ENCODE measurements around the gene MYL6B.
A peak's percentile ranks its signal among the peaks of the same experiment; 100 is the strongest.
"Not testable (repeated sequence)": the region's sequence is repeated elsewhere in the genome, so short reads cannot be mapped to it uniquely, and the experiment has no call there.

MYL6B gene

DNA sequence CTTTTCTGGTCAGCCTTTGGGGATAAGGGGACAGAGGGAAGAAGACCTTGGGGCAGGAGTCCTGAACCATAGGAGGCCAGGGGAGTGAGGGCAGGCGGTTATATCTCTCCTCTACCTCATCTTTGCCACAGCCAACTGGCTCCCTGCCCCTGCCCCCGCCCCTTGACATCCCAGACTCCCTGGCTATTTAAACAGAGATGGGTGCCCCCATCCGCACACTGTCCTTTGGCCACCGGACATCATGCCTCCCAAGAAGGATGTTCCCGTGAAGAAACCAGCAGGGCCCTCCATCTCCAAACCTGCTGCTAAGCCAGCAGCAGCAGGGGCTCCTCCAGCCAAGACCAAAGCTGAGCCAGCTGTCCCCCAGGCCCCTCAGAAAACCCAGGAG, 1.3 kb downstream of the MYL6B start:
- no peak for DNase-seq (ENCODE audit: low read depth)

DNA sequence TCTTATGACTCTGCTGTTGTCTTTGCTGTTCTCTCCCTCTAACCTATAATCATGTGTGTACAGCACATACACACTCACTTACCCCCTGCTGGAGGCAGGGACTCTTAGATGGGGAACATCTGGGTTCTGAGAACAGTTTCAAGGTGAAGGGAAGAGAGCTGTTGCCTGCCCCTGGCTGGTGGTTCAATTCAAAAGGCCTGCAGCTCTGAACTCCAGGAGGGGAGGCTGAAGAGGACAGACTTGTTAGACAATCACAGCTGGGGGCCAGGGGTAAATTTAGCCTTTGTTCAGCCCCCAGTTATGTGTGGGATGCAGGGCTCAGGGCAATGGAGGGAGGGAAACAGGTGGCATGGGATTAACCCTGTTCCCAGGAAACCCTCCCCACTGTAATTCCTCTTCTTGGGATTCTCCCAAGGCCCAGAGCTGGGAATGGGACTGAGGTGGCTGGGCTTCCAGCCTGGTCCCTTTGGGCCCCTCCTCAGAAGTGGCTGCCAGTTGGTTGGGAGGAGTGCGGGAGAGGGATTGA, 1.9 kb downstream of the MYL6B start:
- no peak for DNase-seq (ENCODE audit: low read depth)

DNA sequence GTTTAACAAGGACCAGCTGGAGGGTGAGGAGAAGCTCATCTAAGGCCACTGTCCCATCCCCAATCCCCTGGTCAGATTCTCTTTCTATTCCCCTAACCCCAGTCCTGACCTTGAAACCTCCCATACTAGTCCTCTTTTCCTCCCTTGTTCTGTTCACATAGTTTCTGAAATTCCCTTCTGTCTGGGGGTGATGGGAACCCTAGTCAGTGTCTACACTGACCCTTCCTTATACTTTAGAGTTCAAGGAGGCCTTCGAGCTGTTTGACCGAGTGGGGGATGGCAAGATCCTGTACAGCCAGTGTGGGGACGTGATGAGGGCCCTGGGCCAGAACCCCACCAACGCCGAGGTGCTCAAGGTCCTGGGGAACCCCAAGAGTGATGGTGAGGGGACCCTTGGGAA, 2.4 kb downstream of the MYL6B start:
- no peak for DNase-seq (ENCODE audit: low read depth)

DNA sequence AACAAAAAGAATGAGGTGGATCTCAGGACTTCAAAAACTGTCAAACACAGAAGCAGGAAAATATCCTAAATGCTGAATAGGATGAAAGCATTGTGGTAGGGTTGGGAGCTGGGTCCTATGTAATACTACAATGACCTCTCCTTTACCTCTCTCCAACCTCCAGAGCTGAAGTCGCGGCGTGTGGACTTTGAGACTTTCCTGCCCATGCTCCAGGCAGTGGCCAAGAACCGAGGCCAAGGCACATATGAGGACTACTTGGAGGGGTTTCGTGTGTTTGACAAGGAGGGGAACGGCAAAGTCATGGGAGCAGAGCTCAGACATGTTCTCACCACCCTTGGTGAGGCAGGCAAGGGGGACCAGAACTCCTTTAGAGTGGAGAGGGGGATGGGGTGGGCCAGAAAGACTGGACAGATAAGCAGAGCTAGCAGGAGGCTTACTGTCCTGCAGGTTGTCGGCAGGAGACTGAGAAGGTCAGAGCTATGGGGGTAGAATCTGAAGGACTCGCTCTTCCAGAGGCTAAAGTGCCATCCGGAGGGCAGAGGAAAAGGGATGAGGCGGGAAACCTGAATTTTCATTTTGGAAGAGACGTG, 3.0 kb downstream of the MYL6B start:
- no peak for DNase-seq (ENCODE audit: low read depth)

DNA sequence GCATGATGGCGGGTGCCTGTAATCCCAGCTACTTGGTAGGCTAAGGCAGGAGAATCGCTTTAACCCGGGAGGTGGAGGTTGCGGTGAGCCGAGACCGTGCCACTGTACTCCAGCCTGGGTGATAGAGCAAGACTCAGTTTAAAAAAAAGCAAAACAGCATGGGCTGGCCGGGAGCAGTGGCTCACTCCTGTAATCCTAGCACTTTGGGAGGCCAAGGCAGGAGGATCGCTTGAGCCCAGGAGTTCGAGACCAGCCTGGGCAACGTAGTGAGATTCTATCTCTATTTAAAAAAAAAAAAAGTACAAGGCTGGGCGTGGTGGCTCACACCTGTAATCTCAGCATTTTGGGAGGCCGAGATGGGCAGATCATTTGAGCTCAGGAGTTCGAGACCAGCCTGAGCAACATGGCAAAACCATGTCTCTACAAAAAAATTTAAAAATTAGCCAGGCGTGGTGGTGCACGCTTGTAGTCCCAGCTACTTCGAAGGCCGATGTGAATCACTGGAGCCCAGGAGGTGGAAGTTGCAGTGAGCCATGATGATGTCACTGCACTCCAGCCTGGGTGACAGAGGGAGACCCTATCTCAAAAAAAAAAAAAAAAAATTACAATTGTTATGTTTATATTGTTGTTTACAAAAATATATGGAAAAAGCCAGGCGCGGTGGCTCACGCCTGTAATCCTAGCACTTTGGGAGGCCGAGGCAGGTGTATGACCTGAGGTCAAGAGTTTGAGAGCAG, 4.2 kb downstream of the MYL6B start:
- DNase-seq (ENCODE audit: low read depth): not testable (repeated sequence)

DNA sequence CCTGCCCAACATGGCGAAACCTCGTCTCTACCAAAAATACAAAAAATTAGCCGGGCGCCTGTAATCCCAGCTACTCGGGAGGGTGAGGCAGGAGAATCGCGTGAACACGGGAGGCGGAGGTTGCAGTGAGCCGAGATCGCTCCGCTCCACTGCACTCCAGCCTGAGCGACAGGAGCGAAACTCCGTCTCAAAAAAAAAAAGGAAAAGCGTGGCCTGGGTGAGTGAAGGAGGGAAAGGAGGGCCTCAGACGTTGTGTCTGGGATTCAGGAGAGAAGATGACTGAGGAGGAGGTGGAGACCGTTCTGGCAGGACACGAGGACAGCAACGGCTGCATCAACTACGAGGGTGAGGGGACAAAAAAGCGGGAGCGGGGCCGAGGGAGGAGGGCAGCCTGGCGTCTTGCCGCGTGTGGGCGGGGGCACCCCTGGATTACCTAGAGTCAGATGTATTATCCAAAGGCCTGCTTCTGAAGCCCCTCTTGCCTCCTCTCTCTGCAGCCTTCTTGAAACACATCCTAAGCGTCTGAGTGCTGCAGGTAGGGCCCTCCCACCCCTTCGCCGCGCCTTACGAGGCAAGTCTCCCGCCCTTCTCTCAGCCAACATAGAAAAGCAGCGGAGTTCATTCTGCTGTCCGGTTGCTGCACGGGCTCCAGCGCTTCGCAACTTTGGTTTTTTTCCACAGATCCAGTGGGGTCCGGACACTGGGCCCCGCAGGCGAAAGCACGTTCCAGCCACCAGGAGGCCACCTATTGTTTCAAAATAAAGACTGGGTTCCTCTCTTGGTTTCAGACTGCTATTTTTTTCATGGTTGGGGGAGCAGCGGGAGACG, 5.0 kb downstream of the MYL6B start:
- DNase-seq (ENCODE audit: low read depth): peak; percentile 50

DNA sequence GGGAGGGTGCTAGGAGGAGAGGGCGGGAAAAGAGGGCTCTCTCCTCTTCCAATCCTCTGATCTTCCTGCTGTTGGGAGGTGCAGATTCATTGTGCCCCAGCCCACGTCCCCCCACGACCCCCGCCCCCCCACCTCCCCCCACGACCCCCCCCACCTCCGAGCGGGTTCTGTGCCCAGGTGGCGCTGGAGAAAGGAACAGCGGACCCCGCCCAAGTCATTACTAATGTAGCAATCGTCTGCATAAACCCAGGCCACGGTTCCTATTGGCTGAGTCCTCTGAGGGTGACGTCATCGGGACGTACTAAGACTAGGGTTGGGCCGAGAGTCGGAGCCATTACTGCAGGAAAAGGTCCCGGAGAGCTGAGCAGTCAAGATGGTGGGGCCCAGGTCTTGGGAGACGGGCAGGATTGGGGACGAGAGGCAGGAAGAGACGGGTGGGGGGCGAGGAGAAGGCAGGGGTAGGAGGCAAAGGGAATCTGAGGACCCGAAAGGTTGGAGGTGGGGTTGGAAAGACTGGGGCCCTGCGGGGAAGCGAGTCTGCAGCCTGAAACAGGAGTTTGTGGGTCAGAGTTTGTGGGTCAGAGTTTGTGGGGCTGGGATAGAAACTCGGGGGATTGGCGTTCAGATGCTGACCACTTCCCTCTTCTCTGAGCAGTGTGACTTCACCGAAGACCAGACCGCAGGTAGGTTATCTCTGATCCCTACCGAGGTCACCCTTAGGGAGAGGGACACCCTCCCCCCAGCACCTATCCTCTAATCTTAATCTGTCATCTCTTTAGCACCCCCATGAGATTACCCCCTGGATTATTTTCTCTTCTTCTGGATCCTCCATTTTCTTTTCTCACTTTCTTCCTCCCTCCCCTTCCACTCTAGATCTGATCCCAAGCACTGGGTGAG, 5.9 kb downstream of the MYL6B start, which contains the start of gene MYL6:
MYL6 (plus strand) TSS at position 331 of the 897 bp plus-strand sequence; CDS start at position 374, 43 bp downstream.
- peak; percentile 93 for DNase-seq (ENCODE audit: low read depth)

DNA sequence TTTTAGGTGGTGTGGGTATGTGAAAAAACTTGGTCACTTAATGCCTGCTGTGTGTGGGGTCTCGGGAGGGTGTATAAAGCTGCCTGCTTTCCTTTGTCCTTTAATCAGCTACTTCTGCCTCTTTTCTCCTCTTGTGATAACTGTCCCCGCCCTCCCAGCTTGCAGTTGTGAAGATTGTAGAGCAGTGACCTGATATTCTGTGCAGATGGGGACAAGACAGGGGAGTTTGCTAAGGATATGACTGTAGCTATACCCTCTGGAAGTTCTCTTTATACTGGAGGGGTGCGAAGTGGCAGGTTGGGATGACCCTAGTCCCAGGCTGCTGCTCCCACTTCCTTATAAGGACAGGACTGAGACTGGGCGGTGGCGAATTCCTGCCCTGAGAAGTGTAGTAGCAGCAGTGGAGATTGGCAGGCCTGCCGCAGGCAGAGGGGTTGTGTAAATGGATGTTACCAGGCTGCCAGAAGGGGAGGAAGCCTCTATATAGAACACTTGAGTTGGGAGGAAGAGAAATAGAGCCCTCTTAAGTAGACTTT, 6.6 kb downstream of the MYL6B start:
- no peak for DNase-seq (ENCODE audit: low read depth)

DNA sequence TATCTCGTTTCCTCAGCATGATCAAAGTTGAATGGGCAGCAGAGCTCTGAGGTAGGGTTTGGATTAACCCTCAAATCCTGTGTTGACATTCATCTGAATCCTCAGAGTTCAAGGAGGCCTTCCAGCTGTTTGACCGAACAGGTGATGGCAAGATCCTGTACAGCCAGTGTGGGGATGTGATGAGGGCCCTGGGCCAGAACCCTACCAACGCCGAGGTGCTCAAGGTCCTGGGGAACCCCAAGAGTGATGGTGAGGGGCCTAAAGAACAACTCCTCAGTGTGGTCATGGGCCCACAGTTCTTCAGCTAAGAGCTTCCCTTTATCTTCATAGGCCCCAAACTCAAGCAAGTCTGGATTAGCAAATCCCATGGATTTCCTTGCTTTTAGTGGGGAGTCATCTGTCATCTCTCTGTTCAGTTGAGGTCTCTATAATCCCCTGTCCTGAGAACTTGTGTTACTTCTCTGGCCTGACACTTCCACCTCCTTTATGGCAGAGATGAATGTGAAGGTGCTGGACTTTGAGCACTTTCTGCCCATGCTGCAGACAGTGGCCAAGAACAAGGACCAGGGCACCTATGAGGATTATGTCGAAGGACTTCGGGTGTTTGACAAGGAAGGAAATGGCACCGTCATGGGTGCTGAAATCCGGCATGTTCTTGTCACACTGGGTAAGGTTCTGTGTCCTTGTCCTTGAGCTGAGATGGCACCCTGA, 7.2 kb downstream of the MYL6B start:
- no peak for DNase-seq (ENCODE audit: low read depth)

DNA sequence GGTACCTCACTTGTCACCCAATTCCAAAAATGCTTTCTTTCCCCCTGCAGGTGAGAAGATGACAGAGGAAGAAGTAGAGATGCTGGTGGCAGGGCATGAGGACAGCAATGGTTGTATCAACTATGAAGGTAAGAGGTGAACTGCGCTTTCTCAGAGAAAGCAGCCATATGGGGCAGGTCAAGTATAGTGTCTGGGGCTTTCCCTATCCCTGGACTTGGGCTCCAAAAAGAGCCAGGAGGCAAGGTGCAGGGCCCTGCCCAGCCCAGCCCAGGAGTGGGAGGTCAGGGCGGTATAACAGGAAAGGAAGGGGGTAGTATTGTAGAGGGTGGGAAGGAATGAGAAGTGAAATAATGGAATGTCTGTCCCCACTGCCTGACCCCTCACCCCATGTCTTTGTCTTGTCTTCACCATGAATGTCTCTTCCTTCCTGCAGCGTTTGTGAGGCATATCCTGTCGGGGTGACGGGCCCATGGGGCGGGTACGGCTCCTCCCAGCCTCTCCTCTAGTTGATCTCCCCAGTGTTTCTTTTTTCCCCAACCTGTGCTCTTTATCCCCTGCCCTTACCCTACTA, 7.9 kb downstream of the MYL6B start:
- no peak for DNase-seq (ENCODE audit: low read depth)

DNA sequence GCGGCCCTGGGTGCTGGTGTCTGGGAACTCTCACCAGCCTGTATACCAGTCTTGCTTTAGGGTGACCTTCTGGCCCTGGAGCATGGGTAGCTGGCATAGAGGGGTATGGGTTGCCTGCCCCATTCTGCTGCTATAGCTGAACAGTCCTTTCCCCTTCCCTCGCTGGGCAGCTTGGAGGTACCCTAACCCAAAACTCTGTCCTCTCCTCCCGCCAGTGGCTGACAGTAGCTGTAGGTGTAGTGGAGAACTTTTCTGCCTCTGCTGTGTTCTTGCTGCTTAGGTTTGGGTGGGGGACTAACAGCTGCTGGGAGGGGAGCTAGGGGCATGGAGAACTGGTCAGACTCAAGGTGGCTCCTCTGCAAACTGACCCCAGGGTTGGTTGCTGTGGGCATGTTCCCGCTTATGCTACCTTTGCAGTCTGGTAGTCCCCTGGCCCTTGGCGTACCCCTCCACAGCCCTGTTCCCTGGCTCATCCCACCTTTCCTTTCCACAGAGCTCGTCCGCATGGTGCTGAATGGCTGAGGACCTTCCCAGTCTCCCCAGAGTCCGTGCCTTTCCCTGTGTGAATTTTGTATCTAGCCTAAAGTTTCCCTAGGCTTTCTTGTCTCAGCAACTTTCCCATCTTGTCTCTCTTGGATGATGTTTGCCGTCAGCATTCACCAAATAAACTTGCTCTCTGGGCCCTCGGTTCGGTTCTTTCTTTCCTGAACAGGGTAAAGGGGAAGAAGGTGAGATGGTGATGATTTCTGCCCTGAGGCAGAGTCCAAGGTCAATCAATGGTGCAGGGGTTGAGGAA, 8.7 kb downstream of the MYL6B start:
- DNase-seq (ENCODE audit: low read depth): no peak

DNA sequence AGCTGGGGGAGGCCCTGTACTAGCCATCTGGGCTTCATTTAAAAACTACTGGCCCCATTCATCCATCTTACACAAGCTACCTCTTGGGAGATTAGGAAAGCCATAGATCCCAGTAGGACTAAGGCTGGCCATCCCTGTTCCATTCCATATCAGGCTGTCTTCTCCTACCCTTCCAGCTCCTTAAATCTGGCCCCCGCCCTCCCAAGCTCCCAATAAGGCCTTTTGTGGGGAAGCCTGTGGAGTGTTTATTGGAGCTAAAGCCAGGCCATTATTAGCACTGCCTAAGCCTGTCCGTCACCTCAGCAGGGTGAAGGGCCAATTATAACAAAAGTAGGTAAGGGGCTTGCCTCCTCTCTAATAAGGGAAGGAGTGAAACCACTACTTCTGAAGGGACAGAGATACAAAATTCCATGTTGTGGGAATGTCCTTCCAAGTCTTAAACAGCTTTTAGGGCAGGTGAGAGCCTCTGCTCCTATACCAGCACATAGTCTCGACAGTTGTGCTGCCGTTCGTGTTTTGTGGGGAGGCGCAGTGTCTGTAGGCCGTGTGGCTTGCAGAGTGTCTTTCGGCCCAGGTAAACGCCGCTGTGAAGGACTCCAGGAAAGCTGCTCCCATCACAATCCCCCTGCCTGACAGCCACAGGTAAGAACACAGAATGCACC, 9.4 kb downstream of the MYL6B start:
- DNase-seq (ENCODE audit: low read depth): no peak

DNA sequence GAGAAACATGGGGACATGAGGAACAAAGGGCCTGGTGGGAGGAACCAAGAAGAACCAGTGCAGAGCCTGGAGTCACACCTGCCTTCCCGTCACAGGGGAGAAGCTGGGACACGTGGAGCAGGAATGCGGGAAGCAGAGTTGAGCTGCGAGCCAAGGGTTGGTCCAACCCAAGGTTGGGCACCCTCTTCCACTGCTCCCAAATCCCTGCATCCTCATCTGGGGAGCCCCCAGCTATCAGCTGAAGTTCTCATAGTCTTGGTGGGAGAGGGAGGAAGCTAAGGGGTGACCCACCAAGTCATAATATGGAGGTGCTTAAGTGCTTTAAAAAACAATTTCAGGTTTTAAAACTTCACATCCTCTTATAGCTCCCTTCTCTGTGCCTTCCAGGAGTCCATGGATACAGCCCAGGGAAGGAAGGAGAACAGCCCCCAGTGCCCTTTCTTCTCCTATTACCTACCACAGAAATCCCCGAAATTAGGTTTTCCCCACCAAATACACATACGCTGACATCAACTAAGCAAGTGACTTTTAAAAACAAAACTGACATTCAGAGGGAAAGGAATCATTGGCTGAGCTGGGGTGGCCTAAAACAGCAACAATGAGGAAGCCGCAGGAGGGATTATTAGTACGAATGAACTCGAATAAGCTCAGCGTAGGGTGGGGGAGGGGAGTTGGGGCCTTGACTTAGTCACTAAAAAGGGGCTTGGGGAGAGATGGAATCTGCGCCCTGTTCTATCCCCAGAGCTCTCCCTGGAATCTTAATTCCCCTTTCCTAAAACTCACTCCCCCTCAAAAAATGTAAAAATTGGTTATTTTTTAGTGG, 10.3 kb downstream of the MYL6B start:
- DNase-seq (ENCODE audit: low read depth): no peak

DNA sequence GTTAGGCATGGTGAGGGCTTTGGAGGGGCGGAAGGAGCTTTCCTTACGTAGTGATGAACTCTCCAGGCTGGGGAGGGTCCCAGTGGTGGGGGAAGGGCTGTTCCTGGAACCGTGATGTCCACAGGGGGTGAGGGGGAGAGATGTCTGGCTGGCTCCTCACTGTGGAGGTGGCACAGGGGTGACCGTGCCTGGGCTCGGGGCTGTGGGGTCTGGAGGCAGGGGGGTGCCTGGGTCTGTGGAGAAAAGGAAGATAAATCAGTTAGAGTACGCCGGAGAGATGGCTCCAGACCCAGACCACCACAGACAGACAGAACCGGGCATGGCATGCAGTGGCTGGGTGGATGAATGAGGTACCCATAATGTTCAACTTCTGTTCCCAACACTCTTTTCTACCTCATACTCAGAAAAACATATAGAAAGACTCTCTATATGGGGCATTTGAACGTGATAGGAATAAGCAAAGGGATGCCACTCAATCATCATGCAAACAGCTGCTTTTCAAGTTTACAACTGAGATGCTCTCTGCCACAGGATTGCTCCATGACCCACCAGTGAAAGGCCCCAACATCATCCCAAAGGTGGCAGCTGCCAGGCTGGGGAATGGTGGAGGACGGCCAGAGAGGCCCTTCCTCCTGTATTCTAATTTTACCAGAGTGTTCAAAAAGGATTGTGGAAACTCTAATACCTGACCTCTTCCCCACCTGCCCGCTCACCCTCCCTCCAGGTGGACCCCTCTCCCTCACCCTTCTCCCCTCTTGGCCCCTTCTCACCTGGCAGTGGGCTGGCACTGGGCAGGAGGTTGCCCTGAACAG, 11.4 kb downstream of the MYL6B start:
- no peak for DNase-seq (ENCODE audit: low read depth)

DNA sequence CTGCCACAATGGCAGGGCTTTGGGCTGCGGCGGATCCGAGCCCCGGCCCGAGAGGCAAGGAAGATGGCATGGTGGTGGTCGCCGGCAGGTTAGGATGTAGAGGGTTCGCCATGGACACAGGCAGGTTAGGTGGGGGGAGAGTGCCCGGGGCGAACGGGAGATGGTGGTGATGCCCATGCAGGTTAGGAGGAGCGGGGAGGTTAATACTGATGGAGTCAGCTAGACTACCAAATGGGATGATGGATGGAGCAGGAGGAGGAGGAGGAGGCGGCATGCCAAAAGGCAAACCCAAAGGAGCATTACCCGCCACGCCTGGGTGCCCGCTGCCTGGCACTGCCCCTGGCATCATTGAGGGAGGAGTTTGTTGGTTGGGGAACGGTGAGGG, 11.9 kb downstream of the MYL6B start:
- DNase-seq (ENCODE audit: low read depth): no peak

DNA sequence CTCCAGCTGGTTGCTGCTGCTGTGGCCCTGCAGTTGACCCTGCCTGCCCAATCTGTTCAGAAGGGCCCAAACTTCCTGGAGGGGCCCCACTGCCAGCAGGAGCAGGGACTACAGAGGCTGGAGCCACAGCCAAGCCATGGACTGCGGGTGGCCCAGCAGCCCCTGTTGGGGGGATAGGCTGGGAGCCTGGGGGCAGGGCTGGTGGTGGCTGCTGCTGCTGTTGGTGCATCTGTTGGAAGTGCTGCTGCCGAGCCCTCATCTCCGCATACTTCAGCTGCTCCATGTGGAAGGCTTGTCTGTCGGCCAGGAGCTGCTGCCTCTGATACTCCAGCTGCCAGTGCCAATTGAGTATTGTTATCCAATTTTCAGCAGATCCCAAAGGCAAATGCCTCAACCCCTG, 13.0 kb downstream of the MYL6B start:
- DNase-seq (ENCODE audit: low read depth): no peak

DNA sequence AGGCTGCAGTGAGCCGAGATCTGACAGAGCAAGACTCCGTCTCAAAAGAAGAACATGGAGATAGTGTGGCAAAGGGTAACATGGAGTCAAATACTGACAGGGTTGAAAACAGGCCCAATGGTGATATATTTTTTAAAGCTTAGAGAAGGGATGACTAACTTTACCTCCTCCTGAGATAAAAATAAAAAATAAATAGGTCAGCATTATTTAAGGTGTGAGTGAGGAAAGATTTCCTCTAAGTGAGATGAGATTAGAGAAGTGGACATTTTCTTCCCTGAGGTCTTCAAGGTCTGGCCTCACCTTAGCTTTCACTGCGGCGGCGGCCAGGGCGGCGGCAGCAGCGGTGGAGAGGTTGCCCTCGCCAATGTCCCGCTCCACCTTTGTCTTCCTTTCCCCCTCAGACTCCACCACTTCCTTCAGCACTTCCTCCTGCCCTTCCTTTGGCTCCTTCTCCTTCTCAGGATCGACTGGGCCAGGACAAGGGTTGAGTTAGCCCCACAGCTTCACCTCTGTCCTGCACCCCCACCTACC, 16.9 kb downstream of the MYL6B start:
- no peak for DNase-seq (ENCODE audit: low read depth)
